ENCODE data around the gene SRCIN1. TPM values are rescaled to one million over a fixed set of nuclear protein-coding genes. Genes with fewer than 3 reads are reported as not detected.

SRCIN1 gene
- total and polyA plus RNA-seq, 2 experiments from 2014 or later = 2.3 to 10.8 TPM

GRCh38 chr17:38540514-38541045 is 65.2 kb downstream of the SRCIN1 start:
- H3K27ac ChIP-seq = no peak overlapping the region
- no peaks in the 10 kb centered on the region for H3K9me3 ChIP-seq (ENCODE audit: low read depth)
- no peak for TF ChIP-seq CTCF (IDR thresholded peaks at IDR 0.05; ENCODE audit: low read depth, low read length)
- no peaks in the 10 kb centered on the region for H3K27me3 ChIP-seq
- no peaks in the 10 kb centered on the region for H3K36me3 ChIP-seq
- no peak overlapping the region for H3K4me3 ChIP-seq
- H3K4me1 ChIP-seq (ENCODE audit: low read depth) = peaks cover 2% of the 10 kb centered on the region
- DNase-seq (ENCODE audit: low read depth in 1 of 2, low spot score in 1 of 2) = no peak

- no peaks in the 10 kb centered on the region for H3K27me3 ChIP-seq
- no peak for TF ChIP-seq CTCF (IDR thresholded peaks at IDR 0.05; ENCODE audit: low read depth, low read length)
Observed at GRCh38 chr17:38539386-38539785, 66.4 kb downstream of the SRCIN1 start.

DNA sequence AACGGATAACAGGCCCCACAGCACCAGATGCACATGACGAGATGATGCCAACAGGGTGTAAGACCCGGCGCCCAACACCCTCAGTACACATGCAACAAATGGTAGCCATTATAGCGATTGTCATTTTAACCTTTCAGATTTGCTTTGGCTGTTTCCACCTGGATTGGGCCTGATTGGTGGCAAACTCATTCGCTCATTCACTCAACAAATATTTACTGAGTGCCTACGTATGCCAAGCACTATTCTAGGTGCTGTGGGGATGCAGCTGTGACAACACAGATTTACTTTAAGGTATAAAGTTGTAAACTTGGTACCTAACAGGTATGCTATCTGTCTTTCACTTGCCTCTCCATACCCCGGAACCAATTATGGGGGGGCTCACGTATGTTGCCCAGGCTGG is 66.8 kb downstream of the SRCIN1 start:
- TF ChIP-seq CTCF (IDR thresholded peaks at IDR 0.05; ENCODE audit: low read depth, low read length) = no peak
- H3K27me3 ChIP-seq = no peaks in the 10 kb centered on the region
- no peak for DNase-seq (ENCODE audit: low read depth in 1 of 2, low spot score in 1 of 2)

More at GRCh38 chr17:38539386-38539785, 66.4 kb downstream of the SRCIN1 start:
- H3K4me3 ChIP-seq = no peak overlapping the region
- H3K36me3 ChIP-seq = no peaks in the 10 kb centered on the region
- H3K4me1 ChIP-seq (ENCODE audit: low read depth) = peaks cover 2% of the 10 kb centered on the region
- H3K9me3 ChIP-seq (ENCODE audit: low read depth) = no peaks in the 10 kb centered on the region
- no peak for DNase-seq (ENCODE audit: low read depth in 1 of 2, low spot score in 1 of 2)
- H3K27ac ChIP-seq = no peak overlapping the region

DNA sequence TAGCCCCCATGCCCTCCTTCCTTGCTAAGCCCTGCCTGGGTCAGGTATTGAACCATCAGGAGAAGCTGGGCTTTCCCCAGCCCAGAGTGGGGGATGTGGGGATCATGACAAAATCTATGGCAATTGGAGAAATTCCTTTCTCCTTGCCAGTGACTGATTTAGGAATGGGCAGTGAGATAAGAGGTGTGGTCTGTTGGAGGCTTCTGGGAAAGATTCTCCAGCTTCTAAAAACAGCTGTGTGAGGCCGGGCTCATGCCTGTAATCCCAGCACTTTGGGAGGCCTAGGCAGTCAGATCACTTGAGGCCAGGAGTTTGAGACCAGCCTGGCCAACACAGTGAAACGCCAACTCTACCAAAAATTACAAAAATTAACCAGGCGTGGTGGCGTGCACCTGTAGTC is 69.1 kb downstream of the SRCIN1 start:
- no peaks in the 10 kb centered on the region for H3K4me1 ChIP-seq (ENCODE audit: low read depth)
- no peaks in the 10 kb centered on the region for H3K27me3 ChIP-seq
- H3K4me3 ChIP-seq = no peak overlapping the region
- no peak for TF ChIP-seq CTCF (IDR thresholded peaks at IDR 0.05; ENCODE audit: low read depth, low read length)
- no peak for DNase-seq (ENCODE audit: low read depth in 1 of 2, low spot score in 1 of 2)
- H3K9me3 ChIP-seq (ENCODE audit: low read depth) = no peaks in the 10 kb centered on the region
- H3K36me3 ChIP-seq = no peaks in the 10 kb centered on the region
- no peak overlapping the region for H3K27ac ChIP-seq

More for the DNA sequence above, 66.8 kb downstream of the SRCIN1 start:
- Histone ChIP-seq H3K36me3 (no peaks in the 10 kb centered on the region), H3K4me1 (ENCODE audit: low read depth) (peaks cover 2% of the 10 kb centered on the region), H3K4me3 (no peak overlapping the region), H3K9me3 (ENCODE audit: low read depth) (no peaks in the 10 kb centered on the region), H3K27ac (no peak overlapping the region)

DNA sequence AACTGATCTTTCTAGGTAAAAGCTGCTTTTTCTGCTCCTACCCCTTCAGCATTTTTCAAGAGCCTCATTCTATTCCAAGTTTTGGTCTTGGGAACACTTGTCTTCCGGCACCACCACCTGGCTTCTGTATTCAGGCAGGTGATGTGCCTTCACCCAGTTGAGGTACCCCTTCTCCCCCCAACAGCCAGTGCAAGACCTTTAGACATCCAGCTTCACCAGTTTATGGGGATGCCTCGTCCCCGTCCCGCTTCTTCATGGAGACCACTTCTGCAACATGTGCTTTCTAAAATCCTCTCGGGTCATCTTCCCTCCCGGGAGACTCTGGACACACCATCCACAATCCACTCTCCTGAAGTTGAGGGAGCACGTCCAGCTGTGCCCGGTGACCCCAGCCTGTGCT is 69.9 kb downstream of the SRCIN1 start:
- no peak for TF ChIP-seq CTCF (IDR thresholded peaks at IDR 0.05; ENCODE audit: low read depth, low read length)

More for the DNA sequence above, 69.9 kb downstream of the SRCIN1 start:
- Histone ChIP-seq H3K36me3 (no peaks in the 10 kb centered on the region), H3K4me3 (no peak overlapping the region), H3K4me1 (ENCODE audit: low read depth) (no peaks in the 10 kb centered on the region), H3K27ac (no peak overlapping the region), H3K9me3 (ENCODE audit: low read depth) (no peaks in the 10 kb centered on the region), H3K27me3 (no peaks in the 10 kb centered on the region)
- DNase-seq (ENCODE audit: low read depth in 1 of 2, low spot score in 1 of 2) = no peak
